AG09319 (cell line): ENCODE data around the gene ZNF549.
"Not testable (repeated sequence)": the region's sequence is repeated elsewhere in the genome, so short reads cannot be mapped to it uniquely, and the experiment has no call there.

Experiments
- DNase-seq: peaks from one replicate; pipeline ENCODE4 v3.0.0-alpha.2; 2010; ENCODE audit warnings: low read depth; ENCODE audit errors: extremely low read depth
- TF ChIP-seq, protein P1 (sequence below): IDR thresholded peaks from 2 replicates; pipeline ENCODE4 v1.5.1; 2011; ENCODE audit warnings: low read depth, mild to moderate bottlenecking, inconsistent platforms, low read length, moderate library complexity

Gene ZNF549

DNA sequence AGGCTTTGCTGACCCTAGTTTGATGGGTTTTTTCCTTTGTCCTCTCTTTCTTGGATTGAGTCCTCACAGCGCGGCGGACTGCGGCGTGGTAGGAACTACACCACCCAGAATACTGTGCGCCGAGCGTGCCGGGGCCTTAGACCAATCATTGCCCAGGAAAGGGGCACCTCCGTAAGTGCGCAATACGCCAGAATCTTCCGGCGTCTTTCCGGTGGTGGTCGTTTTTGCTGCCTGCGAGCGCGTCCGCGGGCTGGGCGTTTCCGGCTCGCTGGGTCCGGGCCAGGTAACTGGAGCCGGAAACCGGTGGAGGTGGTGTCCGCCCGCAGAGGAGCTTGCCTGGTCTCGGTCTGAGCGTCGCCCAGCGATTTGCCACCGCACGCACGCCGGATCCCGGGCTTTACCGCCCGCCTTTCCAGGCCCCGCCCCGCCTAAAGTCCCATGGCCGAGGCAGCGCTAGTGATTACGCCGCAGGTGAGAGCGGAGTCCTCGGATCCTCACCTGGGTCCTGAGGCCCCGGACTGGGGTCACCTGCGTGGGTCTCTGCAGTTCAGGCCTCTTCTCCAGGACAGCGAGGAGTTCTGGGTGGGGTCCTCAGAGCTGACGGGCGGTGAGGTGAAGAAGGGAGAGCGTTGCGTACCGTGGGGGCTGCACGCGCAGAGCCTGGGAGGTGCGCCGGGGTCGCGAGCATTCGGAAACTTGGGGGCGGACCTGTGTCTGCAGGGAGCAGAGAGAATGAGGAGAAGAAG lies at the start of gene ZNF549:
ZNF549 (plus strand) TSS at position 221 of the 746 bp plus-strand sequence; CDS start at position 439, 218 bp downstream.
- DNase-seq = peak; percentile 74
- TF ChIP-seq, protein P1, sequence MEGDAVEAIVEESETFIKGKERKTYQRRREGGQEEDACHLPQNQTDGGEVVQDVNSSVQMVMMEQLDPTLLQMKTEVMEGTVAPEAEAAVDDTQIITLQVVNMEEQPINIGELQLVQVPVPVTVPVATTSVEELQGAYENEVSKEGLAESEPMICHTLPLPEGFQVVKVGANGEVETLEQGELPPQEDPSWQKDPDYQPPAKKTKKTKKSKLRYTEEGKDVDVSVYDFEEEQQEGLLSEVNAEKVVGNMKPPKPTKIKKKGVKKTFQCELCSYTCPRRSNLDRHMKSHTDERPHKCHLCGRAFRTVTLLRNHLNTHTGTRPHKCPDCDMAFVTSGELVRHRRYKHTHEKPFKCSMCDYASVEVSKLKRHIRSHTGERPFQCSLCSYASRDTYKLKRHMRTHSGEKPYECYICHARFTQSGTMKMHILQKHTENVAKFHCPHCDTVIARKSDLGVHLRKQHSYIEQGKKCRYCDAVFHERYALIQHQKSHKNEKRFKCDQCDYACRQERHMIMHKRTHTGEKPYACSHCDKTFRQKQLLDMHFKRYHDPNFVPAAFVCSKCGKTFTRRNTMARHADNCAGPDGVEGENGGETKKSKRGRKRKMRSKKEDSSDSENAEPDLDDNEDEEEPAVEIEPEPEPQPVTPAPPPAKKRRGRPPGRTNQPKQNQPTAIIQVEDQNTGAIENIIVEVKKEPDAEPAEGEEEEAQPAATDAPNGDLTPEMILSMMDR = no peak

DNA sequence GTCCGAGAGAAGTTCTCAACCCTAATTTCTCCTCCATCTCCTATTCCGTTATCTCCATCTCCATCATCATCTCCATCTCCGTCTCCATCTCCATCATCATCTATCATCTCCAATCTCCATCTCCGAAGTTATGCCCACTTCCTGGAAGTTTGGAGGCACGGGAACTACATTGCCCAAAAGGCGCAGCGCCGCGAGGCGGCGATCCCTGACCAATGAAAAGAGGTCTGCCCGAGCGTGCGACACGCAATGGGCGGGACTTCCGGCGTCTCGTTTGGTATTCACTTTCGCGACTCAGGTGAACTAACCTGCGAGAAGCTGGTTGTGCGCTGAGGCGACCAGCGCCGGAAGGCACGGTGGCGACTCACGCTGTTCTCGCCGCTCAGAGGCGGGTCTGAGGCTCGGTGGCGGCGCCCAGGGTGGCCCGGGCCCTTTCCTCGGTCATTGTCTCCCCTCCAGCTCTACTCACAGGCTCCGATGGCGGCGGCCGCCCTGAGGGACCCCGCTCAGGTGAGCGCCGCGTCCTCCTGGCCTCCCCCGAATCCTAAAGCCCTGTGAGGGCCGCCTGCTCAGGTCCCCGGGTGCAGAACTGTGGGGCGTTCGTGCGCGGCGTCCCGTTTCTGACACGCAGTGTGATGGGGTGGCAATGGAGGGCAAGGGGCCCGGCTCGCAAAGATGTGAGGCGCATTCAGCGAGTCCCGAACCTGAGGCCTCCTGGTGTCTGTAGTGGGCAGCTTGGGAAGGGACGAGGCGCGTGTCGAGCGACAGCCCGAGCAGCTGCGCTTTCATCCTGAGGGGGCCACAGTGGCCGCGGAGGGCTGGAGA lies 39.5 kb upstream of the ZNF549 start, which contains the start of gene ZNF419:
ZNF419 (plus strand) TSS at position 274 of the 822 bp plus-strand sequence; CDS start at position 475, 201 bp downstream.
- DNase-seq = peak; percentile 39

DNA sequence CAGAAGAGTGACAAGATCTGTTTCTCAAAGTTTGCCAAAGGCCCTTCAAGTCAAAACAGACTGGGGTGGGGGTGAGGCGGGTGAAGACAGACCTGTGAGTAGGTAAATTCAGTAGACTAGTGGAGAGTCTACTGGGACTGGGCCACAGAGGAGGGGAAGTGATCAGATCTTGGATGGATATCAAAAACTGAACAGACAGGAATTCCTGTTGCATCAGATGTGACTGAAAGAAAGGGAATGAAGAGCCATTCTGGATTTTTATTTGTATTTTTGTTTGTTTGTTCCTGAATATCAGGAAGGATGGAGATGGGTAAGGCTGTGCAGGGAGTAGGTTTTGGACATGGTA lies 38.9 kb upstream of the ZNF549 start:
- not testable (repeated sequence) for DNase-seq

GRCh38 chr19:57499332-57499679 lies 27.9 kb upstream of the ZNF549 start:
- DNase-seq = not testable (repeated sequence)

DNA sequence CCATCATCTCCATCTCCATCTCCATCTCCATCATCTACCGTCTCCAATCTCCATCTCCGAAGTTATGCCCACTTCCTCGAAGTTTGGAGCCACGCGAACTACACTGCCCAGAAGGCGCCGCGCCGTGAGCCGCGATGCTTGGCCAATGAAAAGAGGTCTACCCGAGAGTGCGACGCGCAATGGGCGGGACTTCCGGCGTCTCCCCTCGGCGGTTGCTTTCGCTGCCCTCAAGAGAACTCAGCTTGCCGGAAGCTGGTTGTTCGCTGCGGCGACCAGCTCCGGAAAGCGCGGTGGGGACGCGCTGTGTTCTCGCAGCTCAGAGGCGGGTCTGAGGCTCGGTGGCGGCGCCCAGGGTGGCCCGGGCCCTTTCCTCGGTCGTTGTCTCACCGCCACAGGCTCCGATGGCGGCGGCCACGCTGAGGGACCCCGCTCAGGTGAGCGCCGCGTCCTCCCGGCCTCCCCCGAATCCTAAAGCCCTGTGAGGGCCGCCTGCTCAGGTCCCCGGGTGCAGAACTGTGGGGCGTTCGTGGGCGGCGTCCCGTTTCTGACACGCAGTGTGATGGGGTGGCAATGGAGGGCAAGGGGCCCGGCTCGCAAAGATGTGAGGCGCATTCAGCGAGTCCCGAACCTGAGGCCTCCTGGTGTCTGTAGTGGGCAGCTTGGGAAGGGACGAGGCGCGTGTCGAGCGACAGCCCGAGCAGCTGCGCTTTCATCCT lies 27.3 kb upstream of the ZNF549 start, which contains the start of gene ZNF773:
ZNF773 (plus strand) TSS at position 259 of the 716 bp plus-strand sequence; CDS start at position 402, 143 bp downstream.
- DNase-seq = peak; percentile 83

DNA sequence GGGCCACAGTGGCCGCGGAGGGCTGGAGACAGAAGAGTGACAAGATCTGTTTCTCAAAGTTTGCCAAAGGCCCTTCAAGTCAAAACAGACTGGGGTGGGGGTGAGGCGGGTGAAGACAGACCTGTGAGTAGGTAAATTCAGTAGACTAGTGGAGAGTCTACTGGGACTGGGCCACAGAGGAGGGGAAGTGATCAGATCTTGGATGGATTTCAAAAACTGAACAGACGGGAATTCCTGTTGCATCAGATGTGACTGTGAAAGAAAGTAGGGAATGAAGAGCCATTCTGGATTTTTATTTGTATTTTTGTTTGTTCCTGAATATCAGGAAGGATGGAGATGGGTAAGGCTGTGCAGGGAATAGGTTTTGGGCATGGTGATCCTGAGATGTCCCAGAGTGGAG lies 26.8 kb upstream of the ZNF549 start:
- peak; percentile 22 for DNase-seq

DNA sequence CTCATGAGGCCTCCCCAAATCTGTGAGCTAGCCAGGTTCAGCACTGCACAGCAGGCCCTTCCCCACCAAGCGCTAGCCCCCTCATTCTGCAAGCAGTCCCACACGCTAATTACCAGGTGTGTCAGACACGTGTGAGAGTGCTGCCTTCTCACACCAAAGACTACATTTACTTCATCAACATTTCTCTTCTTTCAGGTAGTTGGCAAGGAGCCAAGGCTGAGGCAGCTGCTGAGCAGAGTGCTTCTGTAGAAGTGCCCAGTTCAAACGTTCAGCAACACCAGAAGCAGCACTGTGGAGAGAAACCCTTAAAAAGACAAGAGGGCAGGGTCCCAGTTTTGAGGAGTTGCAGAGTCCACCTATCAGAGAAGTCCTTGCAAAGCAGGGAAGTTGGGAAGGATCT lies 21.0 kb upstream of the ZNF549 start:
- DNase-seq = no peak
- TF ChIP-seq, protein P1 = no peak

- DNase-seq = no peak
- TF ChIP-seq, protein P1 = no peak
These were observed 15.7 kb upstream of the ZNF549 start for GRCh38 chr19:57511484-57511883.

- TF ChIP-seq, protein P1 = no peak
- no peak for DNase-seq
These were observed 14.3 kb upstream of the ZNF549 start for GRCh38 chr19:57512845-57513244.

DNA sequence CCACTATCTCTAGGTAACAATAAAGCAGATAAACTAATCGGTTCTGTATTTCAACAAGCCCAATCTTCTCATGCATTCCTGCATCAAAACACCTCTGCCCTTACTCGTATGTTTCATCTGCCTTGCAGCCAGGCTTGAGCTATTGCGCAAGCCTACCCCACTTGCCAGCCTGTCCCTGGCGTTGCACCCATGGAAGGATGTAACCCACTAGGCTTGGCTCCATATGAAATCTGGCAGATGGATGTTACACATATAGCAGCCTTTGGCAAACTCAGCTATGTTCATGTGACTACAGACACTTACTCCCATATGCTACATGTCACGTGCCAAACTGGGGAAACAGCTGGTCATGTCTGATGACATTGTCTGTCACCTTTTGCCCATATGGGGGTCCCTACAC lies 11.9 kb upstream of the ZNF549 start:
- TF ChIP-seq, protein P1 = no peak
- no peak for DNase-seq

DNA sequence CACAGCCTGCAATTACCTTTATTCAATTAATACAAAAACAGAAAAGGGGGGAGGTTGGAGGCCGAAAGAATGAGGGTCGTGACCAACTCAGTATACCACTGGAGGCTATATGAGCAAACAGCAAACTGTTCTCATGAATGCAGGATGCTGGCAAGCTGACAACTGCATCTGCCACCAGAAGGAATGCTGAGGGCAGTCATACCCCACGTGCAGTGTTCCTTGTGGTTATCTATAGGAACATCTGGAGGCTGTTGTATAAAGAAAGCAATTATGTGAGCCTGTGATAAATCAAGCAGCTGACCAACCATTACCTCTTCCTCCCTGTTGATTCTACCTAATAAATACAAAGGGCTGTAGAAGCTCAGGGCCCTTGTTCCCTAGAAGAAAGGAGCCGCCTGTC lies 9.1 kb upstream of the ZNF549 start:
- not testable (repeated sequence) for DNase-seq
